Keratinocyte (primary cell): Measurements from ENCODE around the gene ITSN1. TPM values are rescaled to one million over a fixed set of nuclear protein-coding genes. Genes with fewer than 3 reads are reported as not detected.

Experiments
- DNase-seq: peaks from one replicate; pipeline ENCODE4 v3.0.0-alpha.2; 2011; ENCODE audit warnings: low read depth, missing footprints, low spot score
- FAIRE-seq: peaks from 2 replicates; lab custom pipeline; 2011; peaks lifted over from hg19 to GRCh38; lab: Jason Lieb, UNC
- H2AFZ ChIP-seq: 2 replicates; pipeline ENCODE4 v1.6.0; 2012; ENCODE audit warnings: low read length, control low read depth, inconsistent platforms; ENCODE audit not compliant: control insufficient read depth
- H3K27ac ChIP-seq: 2 replicates; pipeline ENCODE4 v1.5.1; 2011; ENCODE audit warnings: low read length; ENCODE audit not compliant: control insufficient read depth, insufficient read depth
- H3K27me3 ChIP-seq: 3 replicates; pipeline ENCODE4 v1.6.0; 2011; ENCODE audit warnings: low read length; ENCODE audit not compliant: control insufficient read depth, insufficient read depth; ENCODE audit errors: extremely low read depth
- H3K36me3 ChIP-seq, 2 experiments: 2 replicates in 1 of 2; 3 replicates in 1 of 2; pipeline ENCODE4 v1.5.1; 2011; ENCODE audit warnings: low read length in 2 of 2, mild to moderate bottlenecking in 1 of 2; ENCODE audit not compliant: control insufficient read depth in 2 of 2, insufficient read depth in 2 of 2; ENCODE audit errors: extremely low read depth in 1 of 2
- H3K4me1 ChIP-seq: 3 replicates; pipeline ENCODE4 v1.5.1; 2011; ENCODE audit warnings: low read length; ENCODE audit not compliant: control insufficient read depth, insufficient read depth; ENCODE audit errors: extremely low read depth
- H3K4me2 ChIP-seq: 3 replicates; pipeline ENCODE4 v1.6.0; 2011; ENCODE audit warnings: low read depth, low read length; ENCODE audit not compliant: control insufficient read depth, insufficient read depth; ENCODE audit errors: extremely low read depth
- H3K4me3 ChIP-seq, 3 experiments: fragments of 200-600 bp in 1 of 3; sonication (generic) in 1 of 3; 2 replicates in 2 of 3; 3 replicates in 1 of 3; pipeline ENCODE4 v1.5.1; 2011 to 2016; ENCODE audit warnings: low read length in 3 of 3, mild to moderate bottlenecking in 3 of 3, control low read depth in 2 of 3, inconsistent platforms in 1 of 3, low read depth in 1 of 3, mixed read lengths in 1 of 3, mixed run types in 1 of 3, moderate library complexity in 1 of 3; ENCODE audit not compliant: control insufficient read depth in 2 of 3, insufficient read depth in 2 of 3; ENCODE audit errors: extremely low read depth in 1 of 3
- H3K79me2 ChIP-seq: 2 replicates; pipeline ENCODE4 v1.6.0; 2012; ENCODE audit warnings: low read length; ENCODE audit not compliant: control insufficient read depth, insufficient read depth
- H3K9ac ChIP-seq: 3 replicates; pipeline ENCODE4 v1.6.0; 2011; ENCODE audit warnings: low read length; ENCODE audit not compliant: control insufficient read depth, insufficient read depth; ENCODE audit errors: extremely low read depth
- H3K9me1 ChIP-seq: 3 replicates; pipeline ENCODE4 v1.6.0; 2011; ENCODE audit warnings: low read length; ENCODE audit not compliant: control insufficient read depth, insufficient read depth; ENCODE audit errors: extremely low read depth
- H3K9me3 ChIP-seq: 2 replicates; pipeline ENCODE4 v1.5.1; 2012; ENCODE audit warnings: low read depth, low read length; ENCODE audit not compliant: control insufficient read depth
- H4K20me1 ChIP-seq: 3 replicates; pipeline ENCODE4 v1.6.0; 2011; ENCODE audit warnings: low read length; ENCODE audit not compliant: control insufficient read depth, insufficient read depth; ENCODE audit errors: extremely low read depth
- CTCF ChIP-seq, 3 experiments: IDR thresholded peaks in 1 of 3; conservative IDR thresholded peaks in 1 of 3; optimal IDR thresholded peaks in 1 of 3; 2 replicates in 2 of 3; 3 replicates in 1 of 3; pipeline versions ENCODE3 to v1.5.1; 2011; ENCODE audit warnings: low read length in 3 of 3, mild to moderate bottlenecking in 3 of 3, moderate library complexity in 2 of 3, control low read depth in 1 of 3, inconsistent platforms in 1 of 3; ENCODE audit not compliant: insufficient read depth in 2 of 3; ENCODE audit errors: extremely low read depth in 1 of 3
- EZH2 ChIP-seq: IDR thresholded peaks from one replicate; pipeline ENCODE4 v1.6.1; 2012; ENCODE audit warnings: inconsistent platforms, mild to moderate bottlenecking, low read length, moderate library complexity
- dilution Hi-C: fragments of 300-500 bp; cut with MboI; formaldehyde crosslinking; loops from one replicate; pipeline ENCODE4 v1.7.0; 2020; ENCODE audit warnings: low sequenced_read_pairs; ENCODE audit not compliant: extremely low pct_ligation_motif_present
- polyA plus RNA-seq, 5 experiments: library from polyadenylated mRNA; depleted of rRNA in 3 of 5; stranded (reverse) in 3 of 5; stranded (forward) in 1 of 5; unstranded in 1 of 5; fragments of >200 nt; gene quantifications; 1 replicate in 1 of 5; 2 replicates in 3 of 5; 3 replicates in 1 of 5; pipeline versions ENCODE4 v1.2.1 to v1.2.3, GENCODE V29; 2011 to 2012; ENCODE audit warnings: missing spikeins in 2 of 5, low read depth in 1 of 5, low replicate concordance in 1 of 5

Gene ITSN1
- polyA plus RNA-seq, 1 donor (not counting 4 experiments of a cell fraction or from before 2014, with no cell fraction given): 34.3 TPM

GRCh38 chr21:33642896-33643657 lies 776 bp downstream of the ITSN1 start:
- Histone ChIP-seq H3K9ac (peak overlapping the region; percentile 78), H3K27ac (peak overlapping the region; percentile 67), H3K36me3 (no peaks in the 10 kb centered on the region), H3K4me1 (peaks cover 26% of the 10 kb centered on the region), H3K27me3 (no peaks in the 10 kb centered on the region), H3K79me2 (peaks cover 81% of the 10 kb centered on the region), H4K20me1 (no peaks in the 10 kb centered on the region), H3K9me1 (no peaks in the 10 kb centered on the region), H3K4me2 (peak overlapping the region; percentile 92), H3K9me3 (no peaks in the 10 kb centered on the region), H2AFZ (peak overlapping the region; percentile 17), H3K4me3 (peak overlapping the region; percentile 82 to 91 (median 83))
- FAIRE-seq (no peak), DNase-seq (no peak)
- dilution Hi-C loops: no loop called here
- TF ChIP-seq EZH2: no peak
- TF ChIP-seq CTCF (optimal IDR thresholded peaks at IDR 0.05 in 1 of 3, IDR thresholded peaks at IDR 0.05 in 1 of 3, conservative IDR thresholded peaks at IDR 0.05 in 1 of 3; ENCODE audit: extremely low read depth in 1 of 3, insufficient read depth in 2 of 3, low read length in 3 of 3): no peak

- peak; percentile 56 for FAIRE-seq
- dilution Hi-C loops: no loop called here
- H3K79me2 ChIP-seq: peaks cover 83% of the 10 kb centered on the region
Measured at GRCh38 chr21:33643658-33644311, 1.5 kb downstream of the ITSN1 start.

More at GRCh38 chr21:33643658-33644311, 1.5 kb downstream of the ITSN1 start:
- DNase-seq: no peak
- Histone ChIP-seq H3K4me2 (peak overlapping the region; percentile 92), H3K4me3 (peak overlapping the region; percentile 82 to 91 (median 83)), H3K9me1 (no peaks in the 10 kb centered on the region), H3K27me3 (no peaks in the 10 kb centered on the region), H3K4me1 (peaks cover 26% of the 10 kb centered on the region), H4K20me1 (no peaks in the 10 kb centered on the region), H3K36me3 (no peaks in the 10 kb centered on the region), H2AFZ (no peak overlapping the region), H3K9ac (peak overlapping the region; percentile 78), H3K27ac (peak overlapping the region; percentile 67), H3K9me3 (no peaks in the 10 kb centered on the region)
- TF ChIP-seq CTCF (optimal IDR thresholded peaks at IDR 0.05 in 1 of 3, IDR thresholded peaks at IDR 0.05 in 1 of 3, conservative IDR thresholded peaks at IDR 0.05 in 1 of 3; ENCODE audit: extremely low read depth in 1 of 3, insufficient read depth in 2 of 3, low read length in 3 of 3) (no peak), EZH2 (no peak)
